ENCODE results near the gene RBM11.

Gene RBM11

DNA sequence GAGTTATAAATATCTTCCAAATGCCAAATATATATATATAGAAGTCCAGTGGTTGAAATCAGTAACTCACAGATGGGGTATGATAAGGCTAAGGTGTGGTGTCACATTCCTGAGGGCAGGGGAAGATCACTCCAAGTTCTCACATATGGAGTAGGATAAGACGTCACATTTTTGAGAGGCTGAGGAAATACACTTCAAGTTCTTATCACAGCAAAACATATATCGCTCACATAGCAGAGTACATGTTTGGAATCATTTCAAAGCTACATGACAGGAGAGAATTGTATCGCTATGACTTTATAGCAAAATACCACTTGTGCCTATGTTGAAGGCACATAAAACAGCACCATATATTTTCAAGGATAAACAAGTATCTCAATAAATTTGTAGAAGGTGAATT lies 55.1 kb downstream of the RBM11 start:
- no peak for DNase-seq (ENCODE audit: low read depth in 2 of 2)

DNA sequence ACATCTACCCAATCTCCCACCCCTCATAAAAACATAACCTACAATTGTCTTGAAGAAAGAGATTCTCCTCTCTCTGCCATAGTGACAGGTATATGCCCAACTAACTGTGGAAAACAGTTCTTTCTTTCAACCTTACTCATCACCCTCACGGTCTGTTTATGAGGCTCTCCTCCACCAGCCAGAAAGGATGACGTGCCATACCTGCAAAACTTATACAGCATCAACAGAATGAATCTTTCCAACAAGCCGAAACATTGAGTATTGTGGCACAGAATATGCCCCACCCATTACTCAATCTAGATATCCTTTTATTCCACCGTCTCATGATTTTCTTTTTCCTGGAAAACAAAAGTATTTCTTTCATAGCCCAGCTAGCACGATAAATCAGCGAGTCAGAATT lies 55.7 kb downstream of the RBM11 start:
- DNase-seq (ENCODE audit: low read depth in 2 of 2) = no peak

DNA sequence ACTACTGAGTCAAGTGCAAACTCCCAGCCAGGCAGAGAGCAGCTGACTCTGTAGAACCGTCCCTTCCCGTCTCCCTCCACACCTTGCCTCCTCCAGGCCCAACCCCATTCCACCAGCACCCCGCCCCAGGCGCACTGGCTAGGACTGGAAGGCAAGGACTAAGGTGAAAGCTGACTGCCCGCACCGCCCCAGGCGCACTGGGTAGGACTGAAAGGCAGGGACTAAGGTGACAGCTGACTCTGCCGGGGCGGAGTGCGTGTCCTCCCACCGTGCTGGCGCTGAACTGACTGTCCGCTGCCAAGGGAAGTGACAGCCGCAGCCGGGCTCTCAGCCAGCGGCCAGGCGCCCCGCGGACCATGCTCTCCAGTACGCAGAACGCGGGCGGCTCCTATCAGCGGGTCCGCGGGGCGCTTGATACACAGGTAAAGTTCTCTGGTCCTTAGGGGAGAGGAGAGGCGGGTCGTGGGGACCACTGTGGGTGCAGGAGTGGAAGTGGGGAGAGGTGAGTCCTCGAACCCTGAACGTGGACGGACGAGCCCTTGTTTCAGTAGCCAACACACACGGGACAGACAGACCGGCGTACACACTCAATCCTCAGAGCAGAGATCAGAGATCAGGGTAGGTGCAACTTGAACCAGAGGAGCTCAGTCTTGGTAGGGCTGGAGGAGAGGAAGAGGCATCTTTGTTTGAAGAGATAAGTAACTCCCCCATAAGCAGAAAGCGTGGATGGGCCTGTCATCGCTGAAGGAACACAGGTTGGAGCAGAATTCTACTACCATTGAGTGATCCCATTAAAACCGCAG lies 58.0 kb downstream of the RBM11 start:
- DNase-seq (ENCODE audit: low read depth in 2 of 2) = no peak

DNA sequence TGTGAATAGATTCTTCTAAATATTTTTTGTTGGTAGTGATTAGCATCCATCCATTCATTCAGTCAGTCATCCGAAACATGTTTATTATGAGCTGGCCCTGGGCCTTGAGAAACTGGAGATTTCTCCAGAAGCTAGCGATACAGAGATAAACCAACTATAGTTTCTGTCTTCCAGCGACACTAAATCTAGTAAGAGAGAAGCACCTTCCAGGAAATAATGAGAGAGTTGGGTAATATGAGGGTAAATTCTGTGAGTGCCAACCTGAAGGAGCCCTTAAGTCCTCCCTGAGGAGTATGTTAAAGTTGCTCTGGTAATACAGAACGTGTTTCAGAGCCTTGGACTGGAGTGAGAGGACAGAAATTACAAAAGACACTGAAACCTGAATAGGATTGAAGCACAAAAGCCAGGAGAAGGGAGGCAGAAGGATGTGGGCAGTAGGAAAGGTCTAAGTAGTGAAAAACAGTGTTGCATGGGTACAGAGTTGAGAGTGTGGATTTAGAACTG lies 59.8 kb downstream of the RBM11 start:
- no peak for DNase-seq (ENCODE audit: low read depth in 2 of 2)

All from stimulated activated CD8-positive, alpha-beta memory T cell treated with anti-CD3 and anti-CD28 coated beads, Interleukin-2, amount 100 ng/mL, for 48 hours (primary cell).